A673 (cell line): ENCODE data around the gene TRIM21. TPM values are rescaled to one million over a fixed set of nuclear protein-coding genes. Genes with fewer than 3 reads are reported as not detected.

Source experiments
- Bru-seq: library from RNA; stranded (reverse); fragments of 400-500 nt; gene quantifications from one replicate; lab custom pipeline; 2021; lab: Mats Ljungman, UMichigan
- BruChase-seq, 2 experiments: library from RNA; stranded (reverse); fragments of 400-500 nt; gene quantifications; one replicate each; lab custom pipeline; 2021; lab: Mats Ljungman, UMichigan
- BruUV-seq: library from RNA; stranded (reverse); fragments of 400-500 nt; replicated peaks from 2 replicates; lab custom pipeline; 2021; lab: Mats Ljungman, UMichigan
- CTCF ChIA-PET: fragments of 300-600 bp; sonication (Branson Sonifier 250); formaldehyde crosslinking; loops from one replicate; lab custom pipeline; 2022; ENCODE audit warnings: antibody characterized with exemption; lab: Charles Lee
- POLR2A ChIA-PET: fragments of 300-600 bp; sonication (Branson Sonifier 250); formaldehyde crosslinking; loops from one replicate; lab custom pipeline; 2022; ENCODE audit warnings: antibody characterized with exemption; ENCODE audit not compliant: low non-redundant PET; lab: Charles Lee
- DNase-seq: peaks from one replicate; pipeline ENCODE4 v3.0.0-alpha.2; 2015; ENCODE audit warnings: low spot score
- H3K27ac ChIP-seq: fragments of 200-600 bp; sonication (generic); 2 replicates; pipeline ENCODE4 v1.5.1; 2016; ENCODE audit warnings: mixed run types, low read depth, mild to moderate bottlenecking, mixed read lengths, antibody characterized with exemption, low read length; ENCODE audit not compliant: poor library complexity, severe bottlenecking
- H3K27me3 ChIP-seq: fragments of 200-600 bp; sonication (generic); replicated peaks from 2 replicates; pipeline ENCODE4 v1.6.1; 2017; ENCODE audit warnings: mixed run types, low read depth, mild to moderate bottlenecking, mixed read lengths, antibody characterized with exemption, low read length; ENCODE audit not compliant: insufficient read depth, poor library complexity
- H3K36me3 ChIP-seq: fragments of 200-600 bp; sonication (generic); 2 replicates; pipeline ENCODE4 v1.6.1; 2016; ENCODE audit warnings: mixed run types, mild to moderate bottlenecking, mixed read lengths, antibody characterized with exemption, low read length; ENCODE audit not compliant: insufficient read depth, poor library complexity, severe bottlenecking
- H3K4me1 ChIP-seq: fragments of 200-600 bp; sonication (generic); 2 replicates; pipeline ENCODE4 v1.6.1; 2017; ENCODE audit warnings: mixed run types, mild to moderate bottlenecking, mixed read lengths, antibody characterized with exemption, low read length; ENCODE audit not compliant: insufficient read depth, poor library complexity, severe bottlenecking
- H3K4me3 ChIP-seq: fragments of 200-600 bp; sonication (generic); 2 replicates; pipeline ENCODE4 v1.5.1; 2016; ENCODE audit warnings: low read depth, mixed run types, mild to moderate bottlenecking, mixed read lengths, low read length; ENCODE audit not compliant: poor library complexity, severe bottlenecking
- H3K9me3 ChIP-seq: fragments of 200-600 bp; sonication (generic); 2 replicates; pipeline ENCODE4 v1.6.1; 2016; ENCODE audit warnings: mixed run types, low read depth, mild to moderate bottlenecking, mixed read lengths, antibody characterized with exemption, low read length; ENCODE audit not compliant: poor library complexity, severe bottlenecking
- CTCF ChIP-seq: fragments of 300-800, 200-600 bp; sonication (generic); conservative IDR thresholded peaks from 2 replicates; pipeline ENCODE4 v1.5.1; 2017; ENCODE audit warnings: low read depth, mild to moderate bottlenecking, antibody characterized with exemption, low read length, moderate library complexity, mixed read lengths
- EZH2 ChIP-seq: fragments of 200-600 bp; sonication (generic); IDR thresholded peaks from 2 replicates; pipeline ENCODE4 v1.6.1; 2017; ENCODE audit warnings: borderline replicate concordance, low read depth, mild to moderate bottlenecking, mixed read lengths, antibody characterized with exemption, low read length; ENCODE audit not compliant: poor library complexity, severe bottlenecking
- intact Hi-C: fragments of 100-400 bp; cut with micrococcal nuclease; formaldehyde crosslinking; loops from one replicate; pipeline ENCODE4 v1.10.0; 2022; ENCODE audit not compliant: unreplicated experiment
- long read RNA-seq: library from polyadenylated mRNA; stranded (forward); transcript quantifications from one replicate; pipeline ENCODE4 v2.0.0, GENCODE V29; 2022
- total RNA-seq: library from RNA; stranded (reverse); gene quantifications from 2 replicates; pipeline ENCODE4 v1.2.3, GENCODE V29; 2021

The TRIM21 gene
- total RNA-seq (5.0 and 5.5 TPM in 2 replicates), Bru-seq, nascent RNA (percentile 45 among the genes with signal in this experiment), BruChase-seq, experiment 1, labeled RNA remaining after a 2-hour chase (percentile 47 among the genes with signal in this experiment), BruChase-seq, experiment 2, labeled RNA remaining after a 6-hour chase (percentile 42 among the genes with signal in this experiment)
- long read RNA-seq, partial matches to known transcripts: 0 of 6 reads
- long read RNA-seq, other reads (novel, unspliced or antisense): 2 of 6 reads

- BruUV-seq: no TSS peak
- no peaks in the 10 kb centered on the region for H3K4me1 ChIP-seq
- POLR2A ChIA-PET: no interaction called here
- CTCF ChIA-PET: no interaction called here
- peak; percentile 86 for DNase-seq
- H3K27me3 ChIP-seq: no peaks in the 10 kb centered on the region
- no peaks in the 10 kb centered on the region for H3K36me3 ChIP-seq
- TF ChIP-seq CTCF (no peak), EZH2 (no peak)
- intact Hi-C loops: no loop called here
- H3K4me3 ChIP-seq: peak within 1 kb of the TSS; percentile 68
- H3K27ac ChIP-seq: peak within 1 kb of the TSS; percentile 14
- H3K9me3 ChIP-seq: no peaks in the 10 kb centered on the region
Observed at GRCh38 chr11:4393209-4393857, at the start of gene TRIM21. Gene TRIM21 (minus strand): TSS chr11:4393702. CDS start chr11:4390409, 3,293 bp downstream.

- ChIA-PET POLR2A (no interaction called here), CTCF (no interaction called here)
- no peaks in the 10 kb centered on the region for H3K27me3 ChIP-seq
- H3K4me1 ChIP-seq: no peaks in the 10 kb centered on the region
- H3K36me3 ChIP-seq: no peaks in the 10 kb centered on the region
- no TSS peak for BruUV-seq
- H3K27ac ChIP-seq: no peak overlapping the region
- no peaks in the 10 kb centered on the region for H3K9me3 ChIP-seq
- H3K4me3 ChIP-seq: no peak overlapping the region
- DNase-seq: no peak
- intact Hi-C loops: no loop called here
- TF ChIP-seq EZH2 (no peak), CTCF (no peak)
Observed at GRCh38 chr11:4441515-4441914, 48.0 kb upstream of the TRIM21 start.

GRCh38 chr11:4436411-4436810 lies 42.9 kb upstream of the TRIM21 start:
- ChIA-PET CTCF (no interaction called here), POLR2A (no interaction called here)
- no peaks in the 10 kb centered on the region for H3K9me3 ChIP-seq
- TF ChIP-seq EZH2: no peak
- no peak for TF ChIP-seq CTCF
- no peaks in the 10 kb centered on the region for H3K4me1 ChIP-seq
- H3K27me3 ChIP-seq: no peaks in the 10 kb centered on the region
- intact Hi-C loops: no loop called here
- H3K36me3 ChIP-seq: no peaks in the 10 kb centered on the region
- BruUV-seq: no TSS peak
- no peak overlapping the region for H3K4me3 ChIP-seq
- DNase-seq: no peak
- H3K27ac ChIP-seq: no peak overlapping the region
